HK-2 (cell line): ENCODE data around the gene PIK3R3.
"Not testable (repeated sequence)": the region's sequence is repeated elsewhere in the genome, so short reads cannot be mapped to it uniquely, and the experiment has no call there.

ENCODE experiments used
- DNase-seq: peaks from one replicate; pipeline ENCODE4 v3.0.0-alpha.2; 2018; ENCODE audit not compliant: unreplicated experiment

Gene PIK3R3

GRCh38 chr1:46065405-46065804 is 67.0 kb downstream of the PIK3R3 start:
- no peak for DNase-seq

DNA sequence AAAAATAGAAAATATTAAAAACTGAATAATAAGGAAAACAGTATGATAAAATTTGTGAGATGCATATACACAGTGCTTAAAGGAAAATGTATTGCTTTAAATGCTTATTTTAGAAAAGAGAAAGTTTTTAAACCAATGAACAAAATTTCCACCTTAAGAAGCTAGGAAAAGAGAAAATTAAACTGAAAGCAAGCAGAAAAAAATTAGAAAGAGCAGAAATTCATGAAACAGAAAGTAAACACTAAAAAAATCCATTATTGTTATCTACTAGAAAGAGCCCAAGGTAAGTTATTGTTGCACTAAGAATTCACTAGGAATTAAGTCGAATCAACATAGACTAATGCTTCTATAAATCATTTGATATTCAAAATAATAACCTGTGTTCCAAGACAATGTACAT is 67.7 kb downstream of the PIK3R3 start:
- no peak for DNase-seq

DNA sequence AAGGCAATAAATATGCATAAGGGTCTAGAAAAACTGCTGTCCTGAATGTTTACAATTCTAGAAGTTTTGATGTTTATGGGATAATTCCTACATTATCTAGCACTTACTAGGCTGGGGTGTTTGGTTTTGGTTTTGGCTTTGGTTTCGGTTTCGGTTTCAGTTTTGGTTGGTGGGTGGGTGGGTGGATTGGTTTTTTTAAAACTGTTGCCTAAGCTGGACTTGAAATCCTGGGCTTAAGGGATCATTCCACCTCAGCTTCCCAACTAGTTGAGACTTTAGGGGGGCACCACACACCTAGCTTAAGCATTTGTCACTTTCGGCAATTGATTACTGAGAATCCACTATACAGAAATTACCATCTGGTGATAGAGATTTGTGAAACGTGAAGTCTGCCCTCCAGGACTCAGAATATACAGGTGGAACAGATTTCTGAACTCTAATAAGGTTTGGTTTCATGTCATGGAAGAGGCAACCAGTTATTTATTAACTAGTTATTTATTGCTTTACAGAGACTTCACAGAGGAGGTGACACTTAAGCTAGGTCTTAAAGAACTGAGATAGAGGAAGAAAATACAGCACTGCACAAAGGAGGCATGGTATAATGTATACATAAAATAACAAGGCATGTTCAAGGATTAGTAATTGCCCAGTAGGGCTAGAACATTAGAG is 69.6 kb downstream of the PIK3R3 start:
- DNase-seq = no peak

DNA sequence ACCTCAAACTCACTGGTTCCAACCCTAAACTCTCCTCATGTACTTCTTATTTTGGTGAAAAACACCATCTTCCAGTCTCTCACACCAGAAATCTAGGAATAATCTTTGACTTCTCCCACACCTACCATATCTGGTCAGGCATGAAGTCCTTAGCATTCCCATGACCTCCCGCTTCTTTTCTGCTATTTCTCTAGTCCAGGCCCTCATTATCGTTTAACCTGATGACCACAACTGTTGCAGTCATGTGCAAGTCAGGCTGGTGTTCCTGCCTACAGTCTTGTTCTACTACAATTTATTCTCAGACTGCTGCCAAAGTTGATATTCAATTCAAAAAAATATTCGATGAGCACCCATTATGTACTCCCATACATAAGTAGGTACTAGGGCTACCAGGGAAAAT is 71.3 kb downstream of the PIK3R3 start:
- peak; percentile 8 for DNase-seq

DNA sequence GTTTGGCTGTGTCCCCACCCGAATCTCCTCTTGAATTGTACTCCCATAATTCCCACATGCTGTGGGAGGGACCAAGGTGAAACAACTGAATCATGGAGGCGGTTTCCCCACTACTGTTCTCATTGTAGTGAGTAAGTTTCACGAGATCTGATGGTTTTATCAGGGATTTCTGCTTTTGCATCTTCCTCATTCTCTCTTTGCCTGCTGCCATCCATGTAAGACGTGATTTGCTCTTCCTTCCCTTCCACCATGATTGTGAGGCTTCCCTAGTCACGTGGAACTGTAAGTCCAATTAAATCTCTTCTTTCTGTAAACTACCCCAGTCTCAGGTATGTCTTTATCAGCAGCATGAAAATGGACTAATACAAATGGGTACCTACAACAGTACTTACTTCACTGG is 73.5 kb downstream of the PIK3R3 start:
- DNase-seq = no peak

DNA sequence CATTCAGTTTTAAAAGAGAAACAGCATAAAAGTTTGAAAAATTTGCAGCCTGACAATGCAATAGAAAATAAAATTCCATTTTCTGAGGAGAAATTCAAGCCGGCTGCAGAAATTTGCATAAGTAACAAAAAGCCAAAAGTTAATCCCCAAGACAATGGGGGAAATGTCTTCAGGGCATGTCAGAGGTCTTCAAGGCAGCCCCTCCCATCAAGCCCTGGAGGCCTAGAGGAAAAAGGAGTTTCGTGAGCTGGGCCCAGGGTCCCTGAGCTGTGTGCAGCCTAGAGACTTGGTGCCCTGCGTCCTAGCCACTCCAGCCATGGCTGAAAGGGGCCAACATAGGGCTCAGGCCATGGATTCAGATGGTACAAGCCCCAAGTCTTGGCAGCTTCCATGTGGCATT is 74.6 kb downstream of the PIK3R3 start:
- no peak for DNase-seq

DNA sequence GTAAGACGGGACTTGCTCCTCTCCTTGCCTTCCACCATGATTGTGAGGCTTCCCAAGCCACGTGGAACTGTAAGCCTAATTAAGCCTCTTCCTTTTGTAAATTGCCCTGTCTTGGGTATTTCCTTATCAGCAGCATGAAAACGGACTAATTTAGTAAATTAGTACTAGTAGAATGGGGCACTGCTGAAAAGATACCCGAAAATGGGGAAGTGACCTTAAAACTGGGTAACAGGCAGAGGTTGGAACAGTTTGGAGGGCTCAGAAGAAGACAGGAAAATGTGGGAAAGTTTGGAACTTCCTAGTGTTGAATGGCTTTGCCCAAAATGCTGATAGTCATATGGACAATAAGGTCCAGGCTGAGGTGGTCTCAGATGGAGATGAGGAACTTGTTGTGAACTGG is 75.2 kb downstream of the PIK3R3 start:
- DNase-seq = not testable (repeated sequence)

- DNase-seq = no peak
Observed at GRCh38 chr1:46056325-46056724, 76.1 kb downstream of the PIK3R3 start.

- DNase-seq = no peak
Observed at GRCh38 chr1:46053734-46054133, 78.7 kb downstream of the PIK3R3 start.

- no peak for DNase-seq
Observed at GRCh38 chr1:46044116-46044515, 88.3 kb downstream of the PIK3R3 start.

- DNase-seq = no peak
Observed at GRCh38 chr1:46043458-46044017, 88.9 kb downstream of the PIK3R3 start.

GRCh38 chr1:46041974-46042373 is 90.5 kb downstream of the PIK3R3 start:
- no peak for DNase-seq

GRCh38 chr1:46041551-46041950 is 90.9 kb downstream of the PIK3R3 start:
- DNase-seq = no peak

DNA sequence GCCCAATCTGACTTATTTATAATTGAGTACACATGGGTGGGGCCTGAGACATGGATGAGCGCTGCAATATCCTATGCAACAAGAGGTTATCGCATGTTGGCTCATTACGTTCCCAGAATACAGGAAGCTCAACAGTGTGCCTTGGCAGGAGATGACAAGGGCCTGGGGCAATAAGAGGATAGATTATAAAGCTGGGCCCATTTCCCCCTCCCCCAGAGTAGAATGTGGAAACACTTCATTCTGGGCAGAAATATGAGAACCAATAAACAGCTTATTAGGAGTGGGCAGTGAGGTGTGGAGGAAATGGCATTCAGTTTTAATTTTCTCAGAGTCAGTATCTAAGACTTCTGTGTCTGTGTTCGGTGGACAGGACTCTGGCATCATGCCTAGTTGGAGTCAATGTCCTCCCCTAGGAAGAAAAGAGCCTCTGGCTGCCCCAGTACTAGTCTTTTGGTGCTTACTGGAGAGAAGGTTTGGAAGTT is 92.8 kb downstream of the PIK3R3 start:
- DNase-seq = no peak

DNA sequence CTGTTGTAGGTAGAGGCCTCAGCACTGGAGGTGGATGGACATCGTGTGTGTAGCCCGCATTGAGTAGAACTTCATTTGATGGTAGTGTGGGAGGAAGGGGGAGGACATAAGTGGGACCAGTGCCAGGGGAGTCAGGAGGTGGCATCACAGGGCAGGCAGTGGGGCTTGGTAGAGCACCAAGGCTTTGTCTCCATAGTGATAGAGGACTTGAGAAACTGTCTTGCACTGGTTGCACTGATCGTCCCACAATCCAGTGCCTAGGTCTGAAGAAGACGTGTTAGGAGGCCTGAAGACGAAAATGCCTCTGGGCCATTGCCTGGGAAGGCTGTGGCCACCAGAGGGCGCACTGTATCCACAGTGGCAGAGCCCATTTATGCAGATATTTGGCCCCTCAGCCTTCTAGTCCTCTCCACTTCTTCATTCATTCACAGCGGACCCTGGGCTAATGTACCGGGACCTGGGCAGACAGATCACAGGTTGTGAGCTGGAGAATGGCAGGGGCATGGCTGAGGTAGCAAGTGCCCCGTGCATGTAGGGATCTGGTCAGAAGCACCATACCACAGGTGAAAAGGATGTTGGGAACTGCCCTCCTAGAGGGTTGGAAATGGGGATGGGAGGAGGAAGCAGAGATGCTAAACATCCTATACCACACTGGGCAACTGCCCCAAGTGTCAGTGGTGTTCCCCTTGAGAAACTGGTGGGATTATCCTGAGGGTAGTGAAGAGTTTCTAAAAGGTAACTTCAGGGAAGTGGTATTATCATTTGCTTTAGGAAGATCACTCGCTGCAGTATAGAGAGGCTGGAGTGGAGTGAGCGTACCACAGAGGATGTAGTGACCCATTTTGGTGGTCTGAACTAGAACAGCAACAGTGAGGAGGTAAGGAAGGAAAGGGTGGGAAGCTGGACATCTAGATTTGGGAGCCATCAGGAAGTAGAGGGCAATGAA is 95.3 kb downstream of the PIK3R3 start:
- peak; percentile 82 for DNase-seq

GRCh38 chr1:46034601-46035516 is 97.6 kb downstream of the PIK3R3 start:
- no peak for DNase-seq

- no peak for DNase-seq
Observed at GRCh38 chr1:46030876-46031660, 101.4 kb downstream of the PIK3R3 start.

DNA sequence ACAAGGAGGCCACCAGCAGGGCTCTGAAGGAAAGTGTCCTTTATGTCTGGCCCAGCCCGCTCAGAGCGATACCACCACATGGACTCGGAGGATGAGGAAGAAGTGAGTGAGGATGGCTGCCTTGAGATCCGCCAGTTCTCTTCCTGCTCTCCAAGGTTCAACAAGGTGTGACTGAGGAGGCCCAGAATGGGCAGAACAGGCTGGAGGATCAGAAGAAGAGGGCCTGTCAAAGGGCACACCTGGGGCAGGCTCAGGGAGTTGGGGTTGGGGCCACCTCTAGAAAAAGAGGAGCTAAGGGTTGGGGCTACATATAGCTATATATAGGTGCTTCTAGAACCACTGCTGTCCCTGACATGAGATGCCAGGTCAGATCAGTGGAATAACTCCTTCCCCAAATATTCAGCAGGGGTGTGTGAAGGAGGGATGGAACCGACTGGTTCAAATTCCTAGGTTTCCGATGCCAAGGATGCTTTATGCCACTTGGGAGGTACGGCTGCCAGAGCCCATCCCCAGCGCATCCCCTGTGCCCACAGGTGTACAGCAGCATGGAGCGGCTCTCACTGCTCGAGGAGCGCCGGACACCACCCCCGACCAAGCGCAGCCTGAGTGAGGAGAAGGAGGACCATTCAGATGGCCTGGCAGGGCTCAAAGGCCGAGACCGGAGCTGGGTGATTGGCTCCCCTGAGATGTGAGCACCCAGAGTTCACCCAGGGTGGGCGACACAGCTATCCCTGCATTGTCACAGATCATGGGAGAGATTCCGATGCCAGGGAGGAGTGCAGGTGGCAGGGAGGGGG is 102.2 kb downstream of the PIK3R3 start:
- no peak for DNase-seq

GRCh38 chr1:46027788-46028573 is 104.4 kb downstream of the PIK3R3 start:
- no peak for DNase-seq
